Lower leg skin (tissue), 4 donors: ENCODE data around the gene PSIP1. TPM values are rescaled to one million over a fixed set of nuclear protein-coding genes. Genes with fewer than 3 reads are reported as not detected.

ENCODE experiments used
- DNase-seq, 2 donors: peaks; one replicate each; pipeline ENCODE4 v3.0.0-alpha.2; 2019; ENCODE audit warnings: low spot score in 2 of 2
- H3K4me3 ChIP-seq: fragments of 200-600 bp; sonication (generic); 2 replicates; pipeline ENCODE4 v1.5.1; 2017; ENCODE audit warnings: mild to moderate bottlenecking, low read depth; ENCODE audit not compliant: poor library complexity, severe bottlenecking
- POLR2A ChIP-seq, 2 donors: fragments of 450-650 bp; IDR thresholded peaks; one replicate each; pipeline ENCODE4 v1.6.1; 2016 to 2017; ENCODE audit warnings: antibody characterized with exemption in 2 of 2, mild to moderate bottlenecking in 1 of 2, moderate library complexity in 1 of 2
- WGBS, 2 donors: methylation state at CpG; one replicate each; pipeline ENCODE4 v1.1.5; 2018; 5-methylcytosine and 5-hydroxymethylcytosine counted together
- intact Hi-C: fragments of 100-400 bp; cut with DNase I; formaldehyde crosslinking; loops from one replicate; pipeline ENCODE4 v1.15.0; 2023; ENCODE audit warnings: low total_unique reads
- total RNA-seq, 4 donors: library from RNA; depleted of rRNA; stranded (reverse); fragments of >200 nt; gene quantifications; one replicate each; pipeline ENCODE4 v1.1.0, GENCODE V29; 2016
- TF ChIP-seq, protein P1 (sequence below), 3 donors: fragments of 450-650 bp; IDR thresholded peaks; one replicate each; pipeline ENCODE4 v1.5.1; 2016; ENCODE audit warnings: antibody characterized with exemption in 3 of 3, mild to moderate bottlenecking in 3 of 3, moderate library complexity in 2 of 3

Gene PSIP1
- total RNA-seq, 4 donors from 2014 or later, result 12.9 to 31.7 (median 17.7) TPM

DNA sequence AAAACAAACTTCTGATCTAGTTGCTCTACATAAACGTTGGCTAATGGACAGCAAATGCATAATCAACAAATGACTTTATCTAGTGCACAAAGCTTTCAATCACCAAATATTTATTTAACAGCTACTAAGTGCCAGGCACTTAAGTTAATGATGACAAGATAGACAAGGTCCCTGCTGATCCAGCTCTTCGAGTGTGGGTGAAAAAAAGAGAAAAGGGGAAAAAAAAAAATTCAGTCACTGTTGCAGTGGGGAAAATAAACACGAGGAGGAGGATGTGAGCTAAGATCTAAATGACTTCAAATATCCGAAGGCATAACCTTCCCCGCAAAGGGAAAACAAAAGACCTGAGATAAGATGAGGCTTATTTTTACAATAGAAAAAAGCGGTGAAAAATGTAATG, 9.6 kb downstream of the PSIP1 start:
- TF ChIP-seq POLR2A (IDR thresholded peaks at IDR 0.05), result no peak
- TF ChIP-seq, protein P1, sequence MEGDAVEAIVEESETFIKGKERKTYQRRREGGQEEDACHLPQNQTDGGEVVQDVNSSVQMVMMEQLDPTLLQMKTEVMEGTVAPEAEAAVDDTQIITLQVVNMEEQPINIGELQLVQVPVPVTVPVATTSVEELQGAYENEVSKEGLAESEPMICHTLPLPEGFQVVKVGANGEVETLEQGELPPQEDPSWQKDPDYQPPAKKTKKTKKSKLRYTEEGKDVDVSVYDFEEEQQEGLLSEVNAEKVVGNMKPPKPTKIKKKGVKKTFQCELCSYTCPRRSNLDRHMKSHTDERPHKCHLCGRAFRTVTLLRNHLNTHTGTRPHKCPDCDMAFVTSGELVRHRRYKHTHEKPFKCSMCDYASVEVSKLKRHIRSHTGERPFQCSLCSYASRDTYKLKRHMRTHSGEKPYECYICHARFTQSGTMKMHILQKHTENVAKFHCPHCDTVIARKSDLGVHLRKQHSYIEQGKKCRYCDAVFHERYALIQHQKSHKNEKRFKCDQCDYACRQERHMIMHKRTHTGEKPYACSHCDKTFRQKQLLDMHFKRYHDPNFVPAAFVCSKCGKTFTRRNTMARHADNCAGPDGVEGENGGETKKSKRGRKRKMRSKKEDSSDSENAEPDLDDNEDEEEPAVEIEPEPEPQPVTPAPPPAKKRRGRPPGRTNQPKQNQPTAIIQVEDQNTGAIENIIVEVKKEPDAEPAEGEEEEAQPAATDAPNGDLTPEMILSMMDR (IDR thresholded peaks at IDR 0.05), result no peak
- 69 to 71% methylated on average over 6 of the region's 6 CpGs for WGBS, 2 donors
- no peak overlapping the region for H3K4me3 ChIP-seq
- no peak for DNase-seq
- intact Hi-C loops, result no loop called here

DNA sequence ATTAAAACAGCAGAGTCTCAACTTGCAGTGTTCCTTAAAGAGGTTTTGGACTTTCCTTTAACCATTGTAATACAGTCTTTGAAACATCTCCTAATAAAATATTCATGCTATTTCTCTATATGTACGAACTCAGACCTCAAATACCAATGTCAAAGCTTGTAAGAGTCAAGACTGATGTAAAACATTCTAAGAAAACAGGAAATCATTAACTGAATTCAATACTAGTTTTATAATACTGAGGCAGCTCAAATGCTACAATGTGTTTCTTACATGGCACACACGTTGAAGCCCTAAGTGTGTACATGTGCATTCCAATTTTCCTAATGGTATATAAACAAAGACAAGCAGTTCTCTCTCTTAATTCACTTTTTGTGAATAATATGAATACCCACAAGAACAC, 11.6 kb downstream of the PSIP1 start:
- TF ChIP-seq POLR2A (IDR thresholded peaks at IDR 0.05), result no peak
- TF ChIP-seq, protein P1 (IDR thresholded peaks at IDR 0.05), result no peak
- 64 to 73% methylated on average over 2 of the region's 2 CpGs for WGBS, 2 donors
- intact Hi-C loops, result no loop called here
- DNase-seq, result no peak
- H3K4me3 ChIP-seq, result no peak overlapping the region

DNA sequence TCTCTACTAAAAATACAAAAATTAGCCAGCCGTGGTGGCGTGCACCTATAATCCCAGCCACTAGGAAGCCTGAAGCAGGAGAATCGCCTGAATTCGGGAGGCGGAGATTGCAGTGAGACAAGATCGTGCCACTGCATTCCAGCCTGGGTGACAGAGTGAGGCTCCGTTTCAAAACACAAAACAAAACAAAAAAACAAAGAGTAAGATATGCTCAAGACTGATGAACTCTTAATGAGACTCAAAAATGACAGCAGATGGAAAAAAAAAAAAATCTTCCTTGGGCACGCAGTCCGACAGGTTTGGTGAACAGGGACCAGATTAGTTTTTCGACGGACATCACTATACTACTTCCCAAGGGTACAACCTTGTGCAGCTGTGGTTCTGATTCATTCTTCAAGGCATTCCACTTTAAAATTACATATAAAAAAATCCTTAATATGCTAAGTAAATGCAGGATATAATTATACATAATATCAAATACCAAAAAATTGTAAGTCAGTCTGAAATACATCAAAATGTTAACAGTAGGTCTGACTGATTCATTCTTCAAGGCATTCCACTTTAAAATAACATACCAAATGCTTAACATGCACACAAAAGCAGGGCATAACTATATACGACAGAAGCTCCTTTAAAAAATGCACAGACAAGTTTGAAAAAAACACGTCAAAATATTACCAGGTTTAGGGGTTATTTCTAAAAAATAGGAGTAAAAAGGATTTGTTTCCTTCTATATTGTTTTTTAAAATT, 12.3 kb downstream of the PSIP1 start:
- WGBS, 2 donors, result 96 to 97% methylated on average over 13 of the region's 13 CpGs
- TF ChIP-seq, protein P1 (IDR thresholded peaks at IDR 0.05), result no peak
- no peak for TF ChIP-seq POLR2A (IDR thresholded peaks at IDR 0.05)

DNA sequence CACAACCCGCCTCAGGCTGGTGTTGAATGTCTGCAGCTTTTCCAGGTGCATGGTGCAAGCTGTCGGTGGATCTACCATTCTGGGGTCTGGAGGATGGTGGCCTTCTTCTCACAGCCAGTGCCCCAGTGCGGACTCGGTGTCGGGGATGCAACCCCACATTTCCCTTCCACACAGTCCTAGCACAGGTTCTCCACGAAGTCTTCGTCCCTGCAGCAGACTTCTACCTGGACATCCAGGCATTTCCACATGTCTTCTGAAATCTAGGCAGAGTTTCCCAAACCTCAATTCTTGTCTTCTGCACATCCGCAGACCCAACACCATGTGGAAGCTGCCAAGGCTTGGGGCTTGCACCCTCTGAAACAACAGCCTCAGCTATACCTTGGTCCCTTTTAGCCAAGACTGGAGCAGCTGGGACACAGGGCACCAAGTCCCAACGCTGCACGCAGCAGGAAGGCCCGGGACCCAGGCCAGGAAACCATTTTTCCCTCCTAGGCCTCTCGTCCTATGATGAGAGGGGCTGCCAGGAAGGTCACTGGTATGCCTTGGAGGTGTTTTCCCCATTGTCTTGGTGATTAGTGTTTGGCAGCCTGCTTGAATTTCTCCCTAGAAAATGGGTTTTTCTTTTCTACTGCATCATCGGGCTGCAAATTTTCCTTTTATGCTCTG, 18.2 kb downstream of the PSIP1 start:
- H3K4me3 ChIP-seq, result no peak overlapping the region
- TF ChIP-seq, protein P1 (IDR thresholded peaks at IDR 0.05), result no peak
- WGBS, 2 donors, result 92 to 93% methylated on average over 13 of the region's 13 CpGs
- DNase-seq, result no peak
- intact Hi-C loops, result no loop called here

More for the DNA sequence above, 12.3 kb downstream of the PSIP1 start:
- DNase-seq, result no peak
- intact Hi-C loops, result no loop called here
- H3K4me3 ChIP-seq, result no peak overlapping the region

DNA sequence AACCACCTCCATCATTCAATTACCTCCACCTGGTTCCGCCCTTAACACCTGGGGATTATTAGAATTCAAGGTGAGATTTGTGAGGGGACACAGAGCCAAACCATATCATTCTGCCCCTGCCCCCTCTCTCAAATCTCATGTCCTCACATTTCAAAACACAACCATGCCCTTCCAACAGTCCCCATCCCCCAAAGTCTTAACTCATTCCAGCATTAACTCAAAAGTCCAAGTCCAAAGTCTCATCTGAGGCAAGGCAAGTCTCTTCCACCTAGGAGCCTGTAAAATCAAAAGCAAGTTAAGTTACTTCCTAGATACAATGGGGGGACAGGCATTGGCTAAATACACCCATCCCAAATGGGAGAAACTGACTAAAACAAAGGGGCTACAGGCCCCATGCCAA, 18.8 kb downstream of the PSIP1 start:
- intact Hi-C loops, result no loop called here
- no peak for DNase-seq
- TF ChIP-seq, protein P1 (IDR thresholded peaks at IDR 0.05), result no peak
- no peak for TF ChIP-seq POLR2A (IDR thresholded peaks at IDR 0.05)
- no peak overlapping the region for H3K4me3 ChIP-seq
- 93 to 100% methylated on average over 1 of the region's 1 CpG for WGBS, 2 donors
